IMR-90 (cell line): ENCODE measurements around the gene FARS2. TPM values are rescaled to one million over a fixed set of nuclear protein-coding genes. Genes with fewer than 3 reads are reported as not detected.

Experiments
- ATAC-seq: fragments of 200-7000 bp; cut with Tn5 transposase; 2 replicates; pipeline ENCODE4 v1.9.1; 2020; ENCODE audit warnings: low read depth, mild to moderate bottlenecking, moderate library complexity
- BruUV-seq: library from RNA; stranded (reverse); fragments of 400-500 nt; replicated peaks from 2 replicates; lab custom pipeline; 2021; lab: Mats Ljungman, UMichigan
- CTCF ChIA-PET: fragments of 300-600 bp; formaldehyde crosslinking; extraction: SDS; loops from one replicate; lab custom pipeline; 2021; ENCODE audit warnings: antibody characterized with exemption; lab: Yijun Ruan, JAX
- POLR2A ChIA-PET: fragments of 300-600 bp; sonication (Branson Sonifier 250); formaldehyde crosslinking; loops from one replicate; lab custom pipeline; 2022; ENCODE audit warnings: antibody characterized with exemption; ENCODE audit not compliant: unreplicated experiment; lab: Charles Lee
- DNase-seq: peaks from one replicate; pipeline ENCODE4 v3.0.0; 2013
- H2AFZ ChIP-seq: replicated peaks from 2 replicates; pipeline ENCODE3; 2013; ENCODE audit warnings: low read length, mild to moderate bottlenecking; ENCODE audit not compliant: poor library complexity
- H2AK5ac ChIP-seq: 2 replicates; pipeline ENCODE4 v1.6.1; 2013; ENCODE audit warnings: low read depth, low read length, inconsistent platforms
- H2AK9ac ChIP-seq: replicated peaks from 2 replicates; pipeline ENCODE3; 2013; ENCODE audit warnings: mild to moderate bottlenecking, low read depth, low read length, moderate library complexity; ENCODE audit not compliant: poor library complexity
- H2BK120ac ChIP-seq: 2 replicates; pipeline ENCODE4 v1.6.1; 2013; ENCODE audit warnings: low read depth, low read length, inconsistent platforms
- H2BK15ac ChIP-seq: 3 replicates; pipeline ENCODE4 v1.6.1; 2013; ENCODE audit warnings: low read depth, low read length, inconsistent platforms
- H2BK20ac ChIP-seq: 2 replicates; pipeline ENCODE4 v1.6.1; 2013; ENCODE audit warnings: low read depth, mild to moderate bottlenecking, inconsistent platforms, low read length, moderate library complexity
- H2BK5ac ChIP-seq: 2 replicates; pipeline ENCODE4 v1.6.1; 2013; ENCODE audit warnings: mild to moderate bottlenecking, low read depth, low read length, inconsistent platforms; ENCODE audit not compliant: poor library complexity, severe bottlenecking
- H3K14ac ChIP-seq: replicated peaks from 2 replicates; pipeline ENCODE4 v1.6.1; 2013; ENCODE audit warnings: low read depth, low read length, inconsistent platforms
- H3K18ac ChIP-seq: 2 replicates; pipeline ENCODE4 v1.6.1; 2013; ENCODE audit warnings: low read depth, low read length, control low read depth
- H3K23ac ChIP-seq: 2 replicates; pipeline ENCODE4 v1.6.1; 2013; ENCODE audit warnings: low read depth, low read length, inconsistent platforms
- H3K27ac ChIP-seq: 2 replicates; pipeline ENCODE4 v1.5.1; 2013; ENCODE audit warnings: mild to moderate bottlenecking, control low read depth, low read length; ENCODE audit not compliant: insufficient read depth
- H3K27me3 ChIP-seq: 2 replicates; pipeline ENCODE4 v1.6.1; 2013; ENCODE audit warnings: low read length; ENCODE audit not compliant: control insufficient read depth, insufficient read depth
- H3K36me3 ChIP-seq: 2 replicates; pipeline ENCODE4 v1.6.1; 2013; ENCODE audit warnings: low read length, mixed read lengths; ENCODE audit not compliant: control insufficient read depth, insufficient read depth
- H3K4ac ChIP-seq: 2 replicates; pipeline ENCODE4 v1.6.1; 2013; ENCODE audit warnings: low read depth, low read length, inconsistent platforms
- H3K4me1 ChIP-seq: 2 replicates; pipeline ENCODE4 v1.6.1; 2013; ENCODE audit warnings: low read length, mixed read lengths; ENCODE audit not compliant: control insufficient read depth, insufficient read depth
- H3K4me2 ChIP-seq: 2 replicates; pipeline ENCODE4 v1.6.1; 2013; ENCODE audit warnings: low read depth, mild to moderate bottlenecking, control low read depth, low read length, moderate library complexity
- H3K4me3 ChIP-seq: 2 replicates; pipeline ENCODE4 v1.5.1; 2013; ENCODE audit warnings: low read depth, mild to moderate bottlenecking, control low read depth, low read length, moderate library complexity; ENCODE audit not compliant: insufficient read depth
- H3K56ac ChIP-seq: 2 replicates; pipeline ENCODE4 v1.6.1; 2013; ENCODE audit warnings: low read length, inconsistent platforms; ENCODE audit not compliant: insufficient read depth; ENCODE audit errors: extremely low read depth
- H3K79me1 ChIP-seq, 2 experiments: 2 replicates each; pipeline ENCODE4 v1.6.1; 2013; ENCODE audit warnings: low read length in 2 of 2, inconsistent platforms in 1 of 2, low read depth in 1 of 2
- H3K9ac ChIP-seq: 2 replicates; pipeline ENCODE4 v1.6.1; 2013; ENCODE audit warnings: low read depth, low read length, control low read depth
- H3K9me1 ChIP-seq: 2 replicates; pipeline ENCODE4 v1.6.1; 2013; ENCODE audit warnings: low read length, inconsistent platforms; ENCODE audit not compliant: insufficient read depth
- H3K9me3 ChIP-seq: 2 replicates; pipeline ENCODE4 v1.6.1; 2013; ENCODE audit warnings: low read length; ENCODE audit not compliant: control insufficient read depth, insufficient read depth
- H4K20me1 ChIP-seq: 2 replicates; pipeline ENCODE4 v1.6.1; 2013; ENCODE audit warnings: low read length, inconsistent platforms; ENCODE audit not compliant: insufficient read depth
- H4K5ac ChIP-seq: 2 replicates; pipeline ENCODE4 v1.6.1; 2013; ENCODE audit warnings: mild to moderate bottlenecking, low read depth, low read length, control low read depth
- H4K8ac ChIP-seq, 2 experiments: 2 replicates each; pipeline ENCODE4 v1.6.1; 2013; ENCODE audit warnings: low read depth in 2 of 2, low read length in 2 of 2, control low read depth in 1 of 2, inconsistent platforms in 1 of 2
- H4K91ac ChIP-seq: 2 replicates; pipeline ENCODE4 v1.6.1; 2013; ENCODE audit warnings: low read depth, low read length, inconsistent platforms; ENCODE audit not compliant: insufficient read depth
- BHLHE40 ChIP-seq: fragments of 150-350 bp; IDR thresholded peaks from 2 replicates; pipeline ENCODE4 v1.6.1; 2016; ENCODE audit warnings: mild to moderate bottlenecking, low read depth, low read length
- CEBPB ChIP-seq: IDR thresholded peaks from 2 replicates; pipeline ENCODE4 v1.6.1; 2012; ENCODE audit warnings: low read depth, low read length, improper control_type of control experiment
- MAZ ChIP-seq: IDR thresholded peaks from 2 replicates; pipeline ENCODE4 v1.6.1; 2012; ENCODE audit warnings: low read depth, mild to moderate bottlenecking, low read length, improper control_type of control experiment, moderate library complexity, borderline replicate concordance
- MXI1 ChIP-seq: IDR thresholded peaks from 2 replicates; pipeline ENCODE4 v1.6.1; 2012; ENCODE audit warnings: low read depth, mild to moderate bottlenecking, low read length, moderate library complexity, borderline replicate concordance
- RAD21 ChIP-seq: IDR thresholded peaks from 2 replicates; pipeline ENCODE4 v1.6.1; 2012; ENCODE audit warnings: low read length, improper control_type of control experiment
- RCOR1 ChIP-seq: IDR thresholded peaks from 2 replicates; pipeline ENCODE4 v1.6.1; 2012; ENCODE audit warnings: mild to moderate bottlenecking, low read length, improper control_type of control experiment; ENCODE audit not compliant: insufficient replicate concordance
- SMC3 ChIP-seq: fragments of 150-350 bp; IDR thresholded peaks from 2 replicates; pipeline ENCODE4 v1.6.1; 2016; ENCODE audit warnings: low read depth, mild to moderate bottlenecking, antibody characterized with exemption, low read length, moderate library complexity
- USF2 ChIP-seq: fragments of 150-350 bp; IDR thresholded peaks from 2 replicates; pipeline ENCODE4 v1.6.1; 2017; ENCODE audit warnings: mild to moderate bottlenecking, antibody characterized with exemption, low read length, low read depth
- WGBS, 2 experiments: methylation state at CpG; one replicate each; pipeline versions ENCODE4 v1.1.5 to v1.1.7; 2013; ENCODE audit warnings: missing lambda C conversion rate in 2 of 2; ENCODE audit not compliant: insufficient read length in 1 of 2; ENCODE audit errors: extremely low coverage in 2 of 2; 5-methylcytosine and 5-hydroxymethylcytosine counted together
- dilution Hi-C: fragments of 300-500 bp; cut with HindIII; formaldehyde crosslinking; loops from one replicate; pipeline ENCODE4 v1.14.3; 2018; ENCODE audit warnings: low sequenced_read_pairs; ENCODE audit not compliant: unreplicated experiment
- in situ Hi-C: fragments of 300-500 bp; cut with MboI; formaldehyde crosslinking; loops from 3 replicates; pipeline ENCODE4 v1.14.3; 2019; ENCODE audit warnings: low sequenced_read_pairs, inconsistent platforms, mixed read lengths
- intact Hi-C: fragments of 100-400 bp; cut with micrococcal nuclease; formaldehyde crosslinking; loops from 2 replicates; pipeline ENCODE4 v1.10.0; 2022
- polyA plus RNA-seq, 3 experiments: library from polyadenylated mRNA; depleted of rRNA; stranded (reverse); fragments of >200 nt; gene quantifications; 2 replicates each; pipeline ENCODE4 v1.2.3, GENCODE V29; 2012; ENCODE audit warnings: low replicate concordance in 1 of 3
- total RNA-seq: library from RNA; depleted of rRNA; stranded (reverse); fragments of >200 nt; gene quantifications from 2 replicates; pipeline ENCODE4 v1.2.3, GENCODE V29; 2012

Gene FARS2
- total and polyA plus RNA-seq, 2 of the 4 experiments (the other 2 are of a cell fraction), result 12.1 to 28.9 TPM

GRCh38 chr6:5809450-5809849 lies 548.1 kb downstream of the FARS2 start:
- no peak overlapping the region for H3K18ac ChIP-seq
- H3K4me2 ChIP-seq, result no peak overlapping the region
- no peak overlapping the region for H2AFZ ChIP-seq
- TF ChIP-seq RCOR1 (no peak), USF2 (no peak), MXI1 (no peak), RAD21 (no peak), SMC3 (no peak), CEBPB (no peak), MAZ (no peak), BHLHE40 (no peak)
- no peak overlapping the region for H4K91ac ChIP-seq
- no peak overlapping the region for H2AK5ac ChIP-seq
- no peaks in the 10 kb centered on the region for H3K79me1 ChIP-seq
- H2BK20ac ChIP-seq, result no peak overlapping the region
- H2BK15ac ChIP-seq, result no peak overlapping the region
- intact Hi-C loops (no loop called here), in situ Hi-C loops (no loop called here), dilution Hi-C loops (no loop called here)
- no peak overlapping the region for H3K14ac ChIP-seq
- no peak overlapping the region for H2AK9ac ChIP-seq
- no peak overlapping the region for H3K4ac ChIP-seq
- no peak overlapping the region for H3K56ac ChIP-seq
- no peak overlapping the region for H3K23ac ChIP-seq
- no peak overlapping the region for H4K8ac ChIP-seq
- DNase-seq (no peak), ATAC-seq (no peak)
- no peaks in the 10 kb centered on the region for H3K27me3 ChIP-seq
- no peak overlapping the region for H3K9ac ChIP-seq
- H3K9me1 ChIP-seq, result no peaks in the 10 kb centered on the region
- no peak overlapping the region for H3K27ac ChIP-seq
- H3K4me3 ChIP-seq, result no peak overlapping the region
- no peaks in the 10 kb centered on the region for H4K20me1 ChIP-seq
- H3K36me3 ChIP-seq, result no peaks in the 10 kb centered on the region
- H3K4me1 ChIP-seq, result no peaks in the 10 kb centered on the region
- ChIA-PET CTCF (no interaction called here), POLR2A (no interaction called here)
- 86% methylated on average over 1 of the region's 4 CpGs; no CpG with 5 or more reads in 1 of the 2 experiments for WGBS, 2 experiments
- BruUV-seq, result no TSS peak
- H4K5ac ChIP-seq, result no peak overlapping the region
- peaks cover 2% of the 10 kb centered on the region; the same call in 1 of the 2 replicates for H3K9me3 ChIP-seq
- no peak overlapping the region for H2BK5ac ChIP-seq
- H2BK120ac ChIP-seq, result no peak overlapping the region
